GM19467 (cell line): ENCODE measurements around the gene AP3B1.

Experiments used
- ATAC-seq: cut with Tn5 transposase; IDR thresholded peaks from one replicate; pipeline ENCODE4 v1.9.1; 2021; ENCODE audit warnings: mild to moderate bottlenecking, moderate library complexity; ENCODE audit not compliant: unreplicated experiment

AP3B1 gene, protein sequence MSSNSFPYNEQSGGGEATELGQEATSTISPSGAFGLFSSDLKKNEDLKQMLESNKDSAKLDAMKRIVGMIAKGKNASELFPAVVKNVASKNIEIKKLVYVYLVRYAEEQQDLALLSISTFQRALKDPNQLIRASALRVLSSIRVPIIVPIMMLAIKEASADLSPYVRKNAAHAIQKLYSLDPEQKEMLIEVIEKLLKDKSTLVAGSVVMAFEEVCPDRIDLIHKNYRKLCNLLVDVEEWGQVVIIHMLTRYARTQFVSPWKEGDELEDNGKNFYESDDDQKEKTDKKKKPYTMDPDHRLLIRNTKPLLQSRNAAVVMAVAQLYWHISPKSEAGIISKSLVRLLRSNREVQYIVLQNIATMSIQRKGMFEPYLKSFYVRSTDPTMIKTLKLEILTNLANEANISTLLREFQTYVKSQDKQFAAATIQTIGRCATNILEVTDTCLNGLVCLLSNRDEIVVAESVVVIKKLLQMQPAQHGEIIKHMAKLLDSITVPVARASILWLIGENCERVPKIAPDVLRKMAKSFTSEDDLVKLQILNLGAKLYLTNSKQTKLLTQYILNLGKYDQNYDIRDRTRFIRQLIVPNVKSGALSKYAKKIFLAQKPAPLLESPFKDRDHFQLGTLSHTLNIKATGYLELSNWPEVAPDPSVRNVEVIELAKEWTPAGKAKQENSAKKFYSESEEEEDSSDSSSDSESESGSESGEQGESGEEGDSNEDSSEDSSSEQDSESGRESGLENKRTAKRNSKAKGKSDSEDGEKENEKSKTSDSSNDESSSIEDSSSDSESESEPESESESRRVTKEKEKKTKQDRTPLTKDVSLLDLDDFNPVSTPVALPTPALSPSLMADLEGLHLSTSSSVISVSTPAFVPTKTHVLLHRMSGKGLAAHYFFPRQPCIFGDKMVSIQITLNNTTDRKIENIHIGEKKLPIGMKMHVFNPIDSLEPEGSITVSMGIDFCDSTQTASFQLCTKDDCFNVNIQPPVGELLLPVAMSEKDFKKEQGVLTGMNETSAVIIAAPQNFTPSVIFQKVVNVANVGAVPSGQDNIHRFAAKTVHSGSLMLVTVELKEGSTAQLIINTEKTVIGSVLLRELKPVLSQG

DNA sequence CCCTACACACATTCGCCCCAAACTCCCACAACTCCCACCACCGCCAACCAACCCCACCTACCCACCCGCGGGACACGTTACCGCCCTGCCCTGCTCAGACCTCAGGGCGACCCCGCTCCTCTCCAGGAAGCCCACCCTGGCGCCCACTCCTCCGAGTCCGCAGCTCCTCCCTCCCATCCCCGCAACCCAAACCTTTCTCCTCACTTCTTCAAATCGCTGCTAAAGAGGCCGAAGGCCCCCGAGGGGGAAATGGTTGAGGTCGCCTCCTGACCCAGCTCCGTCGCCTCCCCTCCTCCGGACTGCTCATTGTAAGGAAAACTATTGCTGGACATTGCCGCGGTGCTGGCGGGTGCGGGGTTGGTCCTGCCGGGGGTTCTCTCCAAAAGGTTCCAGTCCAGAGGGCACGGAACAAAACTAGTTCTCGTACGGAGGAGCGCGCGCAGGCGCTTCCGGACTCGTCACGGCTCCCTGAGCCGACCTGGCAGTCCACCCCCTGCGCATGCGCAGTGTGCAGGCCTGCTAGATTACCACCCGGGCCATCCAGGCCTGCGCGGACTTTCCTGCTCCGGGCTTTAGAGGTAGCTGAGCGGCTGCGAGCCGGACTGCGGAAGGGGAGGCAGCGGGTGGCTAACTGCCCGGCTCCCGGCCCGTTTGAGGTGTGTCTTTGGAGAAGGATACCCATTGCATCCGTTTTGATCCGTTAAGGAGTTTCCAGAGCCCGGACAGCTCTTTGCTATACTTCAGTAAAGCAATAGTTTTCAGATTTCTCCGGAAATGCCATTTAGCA, at the start of gene AP3B1:
AP3B1 (minus strand) TSS at position 451 of the 787 bp plus-strand sequence; CDS start at position 332, 119 bp downstream.
- ATAC-seq = peak; percentile 87

- no peak for ATAC-seq
These were observed 46.9 kb upstream of the AP3B1 start for GRCh38 chr5:78341440-78341839.

GRCh38 chr5:78339617-78340436, 45.3 kb upstream of the AP3B1 start:
- no peak for ATAC-seq

- no peak for ATAC-seq
These were observed 42.2 kb upstream of the AP3B1 start for GRCh38 chr5:78336698-78337097.

GRCh38 chr5:78335976-78336375, 41.5 kb upstream of the AP3B1 start:
- no peak for ATAC-seq

GRCh38 chr5:78334811-78335210, 40.3 kb upstream of the AP3B1 start:
- ATAC-seq = no peak

GRCh38 chr5:78331523-78332080, 37.1 kb upstream of the AP3B1 start:
- no peak for ATAC-seq

- ATAC-seq = no peak
These were observed 34.2 kb upstream of the AP3B1 start for GRCh38 chr5:78328585-78329173.

GRCh38 chr5:78327761-78328510, 33.4 kb upstream of the AP3B1 start:
- ATAC-seq = no peak

- ATAC-seq = no peak
These were observed 32.4 kb upstream of the AP3B1 start for GRCh38 chr5:78326930-78327329.

DNA sequence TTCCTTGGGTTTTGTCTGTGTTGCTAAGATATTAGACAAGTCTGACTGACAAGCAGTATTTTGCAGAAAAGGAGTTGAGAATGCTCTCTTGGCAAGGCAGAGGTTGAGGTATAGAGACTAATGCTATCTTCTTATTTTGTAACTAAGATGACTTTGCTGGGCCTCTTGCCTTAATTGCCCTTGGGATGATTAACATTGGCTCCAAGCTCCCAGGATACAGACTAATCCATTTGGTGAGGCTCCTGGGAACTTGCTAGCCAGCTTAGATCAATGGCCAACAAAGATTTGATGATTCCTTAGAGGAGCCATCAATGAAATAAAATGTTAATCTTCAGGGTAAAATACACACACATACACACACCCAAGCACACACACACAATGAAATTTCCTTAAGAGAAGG, 28.7 kb upstream of the AP3B1 start:
- no peak for ATAC-seq

DNA sequence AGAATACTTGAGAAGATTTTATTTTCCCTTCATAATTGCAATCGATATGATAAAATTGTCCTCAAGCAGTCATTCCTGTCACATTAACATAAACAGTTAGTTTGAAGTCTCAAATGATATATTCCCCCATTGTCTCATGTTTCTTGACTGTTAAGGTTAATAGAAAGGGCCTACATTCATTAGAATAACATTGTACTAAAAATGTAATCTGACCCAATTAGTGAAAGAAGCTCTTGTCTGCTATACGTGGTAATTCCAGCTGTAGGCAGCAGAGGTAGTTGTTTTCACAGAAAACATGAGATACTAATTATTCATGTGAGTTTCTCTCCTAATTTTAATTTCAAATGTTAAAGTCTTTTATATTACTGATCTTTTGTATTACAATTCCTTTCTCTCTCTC, 25.9 kb upstream of the AP3B1 start:
- ATAC-seq = no peak

DNA sequence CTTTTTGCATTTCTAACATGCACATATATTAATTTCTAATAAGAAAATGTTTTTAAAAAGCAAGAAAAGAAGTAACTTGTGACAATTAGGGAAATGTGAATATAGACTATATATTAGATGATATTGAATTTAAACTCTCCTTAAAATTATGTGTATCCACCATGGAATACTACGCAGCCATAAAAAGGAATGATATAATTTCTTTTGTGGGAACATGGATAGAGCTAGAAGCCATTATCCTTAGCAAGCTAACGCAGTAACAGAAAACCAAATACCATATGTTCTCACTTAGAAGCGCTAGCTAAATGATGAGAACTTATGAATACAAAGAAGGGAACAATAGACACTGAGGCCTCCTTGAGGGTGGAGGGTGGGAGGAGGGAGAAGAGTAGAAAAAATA, 23.8 kb upstream of the AP3B1 start:
- ATAC-seq = no peak

DNA sequence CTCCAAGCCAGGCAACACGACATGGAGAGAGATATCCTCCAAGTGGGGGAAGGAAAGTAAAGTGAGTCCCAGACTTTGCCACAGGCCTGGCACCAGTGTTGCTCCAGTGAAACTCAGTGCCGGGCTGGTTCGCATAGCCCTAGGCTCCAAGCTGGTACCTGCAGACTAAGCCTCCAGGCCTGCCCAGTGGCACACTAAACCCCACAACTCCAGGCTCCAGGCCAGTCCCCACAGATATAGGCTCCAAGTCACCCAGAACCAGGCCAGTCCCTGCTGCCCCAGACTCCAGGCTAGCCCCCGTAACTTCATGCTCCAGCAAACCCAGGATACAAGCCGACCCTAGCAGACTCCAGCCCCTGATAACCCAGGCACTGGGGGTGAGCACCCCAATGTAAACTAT, 23.0 kb upstream of the AP3B1 start:
- ATAC-seq = no peak

DNA sequence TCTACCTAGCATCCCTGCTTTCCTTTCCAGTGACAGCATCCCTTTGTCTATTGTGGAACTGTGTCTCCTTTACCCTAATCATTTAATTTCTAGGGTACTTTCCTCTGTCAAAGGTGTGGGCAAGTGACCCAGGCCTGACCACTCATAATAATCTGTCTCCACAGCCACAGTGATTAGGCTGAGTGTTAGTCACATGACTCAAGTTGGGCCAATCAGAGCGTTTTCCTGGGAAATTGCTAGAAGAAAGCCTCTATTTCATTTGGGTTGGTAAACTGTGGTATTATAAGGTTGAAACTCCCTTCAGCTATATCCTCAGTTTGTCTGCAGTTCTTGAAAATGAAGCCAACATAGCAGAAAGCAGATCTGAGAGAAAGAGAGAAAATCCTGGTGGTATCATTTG, 14.2 kb upstream of the AP3B1 start:
- ATAC-seq = no peak

DNA sequence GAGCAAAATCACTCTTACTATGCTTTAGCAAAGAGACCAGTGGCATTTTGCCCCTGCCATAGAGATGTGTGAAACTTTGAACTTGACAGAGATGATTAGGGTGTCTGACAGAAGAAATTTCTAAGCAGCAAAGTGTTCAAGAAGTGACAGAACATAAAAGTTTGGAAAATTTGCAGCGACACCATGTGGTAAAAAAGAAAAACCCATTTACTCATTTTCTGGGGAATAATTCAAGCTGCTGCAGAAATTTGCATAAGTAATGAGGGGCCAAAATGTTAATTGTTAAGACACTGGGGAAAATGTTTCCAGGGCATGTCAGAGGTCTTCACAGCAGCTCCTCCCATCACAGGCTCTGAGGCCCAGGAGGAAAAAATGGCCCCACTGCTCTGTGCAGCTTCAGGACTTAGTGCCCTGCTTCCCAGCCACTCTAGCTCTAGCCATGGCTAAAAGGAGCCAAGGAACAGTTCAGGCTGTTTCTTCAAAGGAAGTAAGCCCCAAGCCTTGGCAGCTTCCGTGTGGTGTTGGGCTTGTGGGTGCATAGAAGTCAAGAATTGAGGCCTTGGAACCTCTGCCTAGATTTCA, 6.1 kb upstream of the AP3B1 start:
- no peak for ATAC-seq

GRCh38 chr5:78295035-78295961, 800 bp upstream of the AP3B1 start:
- no peak for ATAC-seq
